Left kidney (tissue), 2 donors: ENCODE measurements around the gene DCHS2. TPM values are rescaled to one million over a fixed set of nuclear protein-coding genes. Genes with fewer than 3 reads are reported as not detected.

ENCODE experiments used
- DNase-seq: peaks from one replicate; pipeline ENCODE4 v3.0.0-alpha.2; 2013
- polyA plus RNA-seq: library from polyadenylated mRNA; unstranded; fragments of 120-200 nt; gene quantifications from one replicate; pipeline ENCODE4 v1.2.1, GENCODE V29; 2013; ENCODE audit not compliant: insufficient read length

DCHS2 gene
- polyA plus RNA-seq, 1 donor = 8.4 TPM

GRCh38 chr4:154450966-154451365 lies 40.6 kb downstream of the DCHS2 start:
- no peak for DNase-seq

- no peak for DNase-seq
Observed at GRCh38 chr4:154444958-154445357, 46.6 kb downstream of the DCHS2 start.

- no peak for DNase-seq
Observed at GRCh38 chr4:154441982-154442381, 49.6 kb downstream of the DCHS2 start.

- DNase-seq = no peak
Observed at GRCh38 chr4:154441124-154441523, 50.5 kb downstream of the DCHS2 start.

- no peak for DNase-seq
Observed at GRCh38 chr4:154439224-154439623, 52.4 kb downstream of the DCHS2 start.

GRCh38 chr4:154435895-154436294 lies 55.7 kb downstream of the DCHS2 start:
- DNase-seq = no peak

- DNase-seq = no peak
Observed at GRCh38 chr4:154433543-154433942, 58.1 kb downstream of the DCHS2 start.

GRCh38 chr4:154429176-154429575 lies 62.4 kb downstream of the DCHS2 start:
- DNase-seq = no peak

- DNase-seq = no peak
Observed at GRCh38 chr4:154427149-154427548, 64.5 kb downstream of the DCHS2 start.

- no peak for DNase-seq
Observed at GRCh38 chr4:154425514-154425913, 66.1 kb downstream of the DCHS2 start.

GRCh38 chr4:154424810-154425484 lies 66.7 kb downstream of the DCHS2 start:
- DNase-seq = no peak

- DNase-seq = no peak
Observed at GRCh38 chr4:154422152-154422551, 69.4 kb downstream of the DCHS2 start.

GRCh38 chr4:154421618-154422017 lies 70.0 kb downstream of the DCHS2 start:
- no peak for DNase-seq

- DNase-seq = no peak
Observed at GRCh38 chr4:154417373-154417673, 74.3 kb downstream of the DCHS2 start.

- peak; percentile 55 for DNase-seq
Observed at GRCh38 chr4:154416190-154416547, 75.4 kb downstream of the DCHS2 start.

GRCh38 chr4:154415313-154415712 lies 76.3 kb downstream of the DCHS2 start:
- DNase-seq = no peak

- no peak for DNase-seq
Observed at GRCh38 chr4:154414796-154415195, 76.8 kb downstream of the DCHS2 start.

GRCh38 chr4:154414371-154414770 lies 77.2 kb downstream of the DCHS2 start:
- DNase-seq = no peak

GRCh38 chr4:154407443-154407842 lies 84.2 kb downstream of the DCHS2 start:
- no peak for DNase-seq

- peak; percentile 64 for DNase-seq
Observed at GRCh38 chr4:154406018-154406795, 85.4 kb downstream of the DCHS2 start.

GRCh38 chr4:154399259-154399974 lies 92.2 kb downstream of the DCHS2 start:
- DNase-seq = peak; percentile 68

GRCh38 chr4:154390324-154390723 lies 101.3 kb downstream of the DCHS2 start:
- no peak for DNase-seq

- no peak for DNase-seq
Observed at GRCh38 chr4:154389148-154389547, 102.5 kb downstream of the DCHS2 start.
